ENCODE results near the gene CELF2. TPM values are rescaled to one million over a fixed set of nuclear protein-coding genes. Genes with fewer than 3 reads are reported as not detected.

The CELF2 gene
- total and polyA plus RNA-seq, 2 of the 4 experiments (the other 2 are of a cell fraction): 3.5 to 6.6 TPM

DNA sequence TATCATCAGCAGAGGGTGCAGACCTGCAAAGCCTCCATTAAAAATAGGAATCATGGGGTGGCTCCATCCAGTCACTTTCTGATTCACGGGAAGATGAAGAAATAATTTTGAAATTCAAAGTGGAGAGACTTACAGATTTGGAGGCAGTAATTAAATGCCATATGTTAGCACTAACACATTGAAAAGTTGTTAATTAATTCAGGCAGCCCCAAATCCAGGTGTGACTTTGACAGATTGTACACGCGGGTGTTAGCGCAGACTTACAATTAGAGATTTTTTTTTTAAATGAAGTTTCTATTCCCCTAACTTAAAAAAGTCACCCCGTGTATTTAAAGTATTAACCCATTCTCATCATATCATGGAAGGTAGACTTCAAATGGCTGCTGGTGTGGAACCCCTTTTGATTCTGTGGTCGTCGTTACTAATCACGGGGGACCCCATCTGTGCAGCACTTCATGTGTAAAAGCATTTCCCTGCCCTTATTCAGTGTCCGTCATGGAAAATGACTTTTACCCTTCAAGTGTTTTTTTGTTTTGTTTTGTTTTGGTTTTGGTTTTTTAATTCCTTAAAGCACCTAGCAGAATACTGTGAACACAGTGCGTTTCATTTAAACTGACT lies 235.8 kb downstream of the CELF2 start:
- Histone ChIP-seq H2AK9ac (replicated peaks; ENCODE audit: low read depth, low read length, poor library complexity) (no peak overlapping the region), H4K5ac (ENCODE audit: low read depth, low read length) (no peak overlapping the region), H3K4ac (ENCODE audit: low read depth, low read length) (no peak overlapping the region), H3K4me1 (ENCODE audit: control insufficient read depth, insufficient read depth, low read length) (no peaks in the 10 kb centered on the region), H3K9me1 (ENCODE audit: insufficient read depth, low read length) (no peaks in the 10 kb centered on the region), H3K36me3 (ENCODE audit: control insufficient read depth, insufficient read depth, low read length) (no peaks in the 10 kb centered on the region), H3K4me3 (ENCODE audit: insufficient read depth, low read depth, low read length) (no peak overlapping the region), H3K27me3 (ENCODE audit: control insufficient read depth, insufficient read depth, low read length) (no peaks in the 10 kb centered on the region), H4K20me1 (ENCODE audit: insufficient read depth, low read length) (no peaks in the 10 kb centered on the region), H2BK20ac (ENCODE audit: low read depth, low read length) (no peak overlapping the region), H3K18ac (ENCODE audit: low read depth, low read length) (no peak overlapping the region), H4K8ac (ENCODE audit: low read depth in 2 of 2, low read length in 2 of 2) (no peak overlapping the region), H4K91ac (ENCODE audit: insufficient read depth, low read depth, low read length) (no peak overlapping the region), H3K4me2 (ENCODE audit: low read depth, low read length) (no peak overlapping the region), H3K9me3 (ENCODE audit: control insufficient read depth, insufficient read depth, low read length) (no peaks in the 10 kb centered on the region), H3K27ac (ENCODE audit: insufficient read depth, low read length) (no peak overlapping the region), H3K56ac (ENCODE audit: extremely low read depth, insufficient read depth, low read length) (no peak overlapping the region), H2BK15ac (ENCODE audit: low read depth, low read length) (no peak overlapping the region), H3K79me1 (ENCODE audit: low read depth in 1 of 2, low read length in 2 of 2) (no peaks in the 10 kb centered on the region), H3K23ac (ENCODE audit: low read depth, low read length) (no peak overlapping the region), H2BK120ac (ENCODE audit: low read depth, low read length) (no peak overlapping the region), H2AK5ac (ENCODE audit: low read depth, low read length) (no peak overlapping the region), H2AFZ (replicated peaks; ENCODE audit: low read length, poor library complexity) (no peak overlapping the region), H3K9ac (ENCODE audit: low read depth, low read length) (no peak overlapping the region), H2BK5ac (ENCODE audit: low read depth, low read length, poor library complexity, severe bottlenecking) (no peak overlapping the region), H3K14ac (replicated peaks; ENCODE audit: low read depth, low read length) (no peak overlapping the region)
- dilution Hi-C loops (cut with HindIII; ENCODE audit: low sequenced_read_pairs, unreplicated experiment): no loop called here
- BruUV-seq (replicated peaks): no TSS peak
- WGBS, 2 experiments (ENCODE audit: extremely low coverage in 2 of 2, insufficient read length in 1 of 2): no CpG with 5 or more reads among the region's 10 CpGs
- no peak for ATAC-seq (ENCODE audit: low read depth)
- POLR2A ChIA-PET (ENCODE audit: unreplicated experiment): no interaction called here
- DNase-seq: no peak
- TF ChIP-seq RFX5 (IDR thresholded peaks at IDR 0.05; ENCODE audit: low read depth, low read length) (no peak), FOS (IDR thresholded peaks at IDR 0.05; ENCODE audit: low read depth, low read length) (no peak), SMC3 (IDR thresholded peaks at IDR 0.05; ENCODE audit: low read depth, low read length) (no peak), MAFK (IDR thresholded peaks at IDR 0.05; ENCODE audit: low read depth, low read length) (no peak), RAD21 (IDR thresholded peaks at IDR 0.05; ENCODE audit: low read length) (no peak), USF2 (IDR thresholded peaks at IDR 0.05; ENCODE audit: low read depth, low read length) (no peak), BHLHE40 (IDR thresholded peaks at IDR 0.05; ENCODE audit: low read depth, low read length) (no peak), CTCF (conservative IDR thresholded peaks at IDR 0.05; ENCODE audit: low read depth, low read length) (no peak), MXI1 (IDR thresholded peaks at IDR 0.05; ENCODE audit: borderline replicate concordance, low read depth, low read length) (no peak), MAZ (IDR thresholded peaks at IDR 0.05; ENCODE audit: borderline replicate concordance, low read depth, low read length) (no peak), NFE2L2 (IDR thresholded peaks at IDR 0.05; ENCODE audit: low read depth, low read length) (no peak), POLR2A (IDR thresholded peaks at IDR 0.05; ENCODE audit: low read depth, low read length) (no peak), CHD1 (IDR thresholded peaks at IDR 0.05; ENCODE audit: low read depth, low read length) (no peak), RCOR1 (IDR thresholded peaks at IDR 0.05; ENCODE audit: insufficient replicate concordance, low read length) (no peak), CEBPB (IDR thresholded peaks at IDR 0.05; ENCODE audit: low read depth, low read length) (no peak)
- TF ChIP-seq, protein P1, sequence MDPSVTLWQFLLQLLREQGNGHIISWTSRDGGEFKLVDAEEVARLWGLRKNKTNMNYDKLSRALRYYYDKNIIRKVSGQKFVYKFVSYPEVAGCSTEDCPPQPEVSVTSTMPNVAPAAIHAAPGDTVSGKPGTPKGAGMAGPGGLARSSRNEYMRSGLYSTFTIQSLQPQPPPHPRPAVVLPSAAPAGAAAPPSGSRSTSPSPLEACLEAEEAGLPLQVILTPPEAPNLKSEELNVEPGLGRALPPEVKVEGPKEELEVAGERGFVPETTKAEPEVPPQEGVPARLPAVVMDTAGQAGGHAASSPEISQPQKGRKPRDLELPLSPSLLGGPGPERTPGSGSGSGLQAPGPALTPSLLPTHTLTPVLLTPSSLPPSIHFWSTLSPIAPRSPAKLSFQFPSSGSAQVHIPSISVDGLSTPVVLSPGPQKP (IDR thresholded peaks at IDR 0.05; ENCODE audit: borderline replicate concordance, low read depth, low read length): no peak
- CTCF ChIA-PET: no interaction called here
- in situ Hi-C loops (cut with MboI; ENCODE audit: low sequenced_read_pairs): no loop called here
- intact Hi-C loops (cut with micrococcal nuclease): no loop called here
